ENCODE data around the gene CLSTN2.

Gene CLSTN2

DNA sequence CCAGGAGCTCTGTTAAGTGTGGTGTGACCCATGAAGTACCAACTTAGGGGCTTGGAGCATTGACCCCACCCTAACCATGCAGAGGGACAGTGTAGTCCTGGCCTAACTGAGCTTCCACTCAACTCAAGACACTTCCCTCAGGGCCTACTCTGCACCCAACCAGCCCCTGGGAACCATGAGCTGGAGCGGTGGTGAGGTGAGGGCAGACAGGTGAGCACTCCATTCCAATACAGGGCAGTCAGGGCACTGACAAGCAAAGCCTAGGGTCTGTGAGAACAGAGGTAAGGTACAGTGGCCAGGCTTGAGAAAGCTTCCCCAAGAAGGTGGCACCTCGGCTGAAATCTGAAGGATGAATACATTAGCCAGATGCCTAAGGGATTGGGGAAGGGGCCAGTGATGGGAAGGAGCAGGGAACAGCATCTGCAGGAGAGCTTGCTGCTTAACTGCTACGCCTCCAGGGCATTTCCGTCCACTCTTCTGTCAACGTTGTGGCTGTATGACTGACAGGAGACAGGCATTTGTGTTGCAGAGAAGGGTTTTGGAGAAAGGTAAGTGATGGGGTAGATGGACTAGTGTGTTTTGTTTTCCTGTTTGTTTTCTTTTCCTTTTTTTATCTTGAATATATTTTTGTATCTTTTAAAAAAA, 499.4 kb downstream of the CLSTN2 start:
- no peak for DNase-seq

DNA sequence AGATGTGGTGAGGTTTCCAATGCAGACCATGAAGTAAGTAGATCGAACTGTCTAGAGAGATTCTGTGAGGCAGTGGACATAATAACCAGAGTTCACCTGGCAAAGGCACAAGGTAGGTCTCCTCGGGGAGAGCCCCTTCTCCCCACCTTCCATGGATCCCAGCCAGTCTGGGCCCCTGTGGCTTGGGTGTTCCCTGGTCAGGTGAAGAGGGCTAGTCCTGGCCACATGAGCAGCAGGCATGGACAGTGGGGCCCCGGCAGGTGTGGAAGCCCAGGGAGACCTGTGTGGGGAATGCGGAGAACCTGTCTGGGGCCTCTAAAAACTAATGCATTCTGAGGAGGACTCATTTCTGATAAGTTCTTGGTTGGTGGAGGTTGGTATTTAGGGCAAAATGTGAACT, 501.4 kb downstream of the CLSTN2 start:
- DNase-seq = no peak

DNA sequence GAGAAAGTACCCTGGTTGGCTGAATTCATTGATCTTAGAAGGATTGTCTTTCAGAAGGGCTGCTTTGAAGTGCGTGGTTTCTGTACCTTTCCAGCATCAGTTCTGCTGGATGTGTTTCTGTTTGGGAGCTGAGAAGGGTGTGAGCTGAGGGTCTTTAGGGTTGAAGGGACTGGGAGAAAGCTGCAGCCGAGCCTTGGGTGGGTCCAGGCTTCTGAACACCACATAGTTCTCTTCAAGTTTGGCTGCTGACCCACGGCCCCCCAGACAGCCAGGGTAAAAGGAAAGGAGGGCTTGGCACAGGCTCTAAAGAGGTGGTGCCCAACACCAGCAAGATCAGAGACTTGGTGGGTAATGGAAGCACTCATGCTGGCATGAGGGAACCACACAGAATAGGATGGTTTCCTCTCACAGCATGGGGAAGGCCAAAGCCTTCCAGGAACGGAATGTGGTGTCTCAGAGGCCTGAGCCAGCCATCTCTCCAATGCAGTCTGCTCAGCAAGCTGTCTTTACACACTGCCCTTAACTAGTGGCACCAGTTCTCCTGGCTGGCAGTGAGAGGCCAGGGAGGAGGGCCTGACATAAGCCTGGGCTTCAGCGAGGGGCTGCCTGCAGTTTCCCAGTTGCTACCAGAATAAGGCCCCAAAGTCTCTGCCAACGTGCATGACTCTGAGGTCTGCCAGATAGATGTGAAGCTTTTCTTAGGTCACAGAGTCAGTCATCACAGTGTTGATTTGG, 503.9 kb downstream of the CLSTN2 start:
- no peak for DNase-seq

DNA sequence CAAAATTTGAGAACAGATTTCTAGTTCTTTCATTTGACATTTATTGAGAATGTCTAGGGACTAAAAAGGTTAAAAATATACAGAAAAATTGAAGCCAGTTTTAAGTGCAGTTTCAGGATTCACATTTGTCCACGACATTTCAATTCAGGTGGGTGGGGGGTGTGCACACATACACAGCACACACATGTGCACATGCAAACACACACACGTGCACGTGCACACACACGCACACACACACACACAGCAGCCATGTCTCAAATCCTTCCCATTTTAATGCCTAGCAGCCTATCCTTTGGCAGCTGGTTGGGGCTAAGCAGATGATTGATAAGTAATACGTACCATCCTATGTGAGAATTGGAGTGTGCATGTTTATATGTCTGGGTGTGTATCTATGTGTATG, 504.5 kb downstream of the CLSTN2 start:
- no peak for DNase-seq

DNA sequence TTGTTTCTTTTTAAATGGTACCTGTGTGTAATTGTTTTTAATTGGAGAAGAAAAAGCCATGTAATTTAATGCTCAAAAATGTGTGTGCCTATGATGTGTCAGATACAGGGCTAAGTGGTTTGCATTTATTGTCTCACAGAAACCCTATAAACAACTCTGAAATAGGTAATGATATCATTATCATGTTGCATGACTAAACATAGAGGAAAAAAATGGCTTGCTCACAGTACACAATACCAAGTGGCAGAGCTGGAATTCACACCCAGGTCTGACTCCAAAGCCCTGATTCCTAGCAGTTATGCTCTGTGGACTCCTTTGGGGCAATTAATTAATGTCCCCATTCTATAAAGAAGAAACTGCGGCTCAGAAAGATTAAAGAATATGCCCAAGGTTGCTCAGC, 505.5 kb downstream of the CLSTN2 start:
- DNase-seq = no peak

DNA sequence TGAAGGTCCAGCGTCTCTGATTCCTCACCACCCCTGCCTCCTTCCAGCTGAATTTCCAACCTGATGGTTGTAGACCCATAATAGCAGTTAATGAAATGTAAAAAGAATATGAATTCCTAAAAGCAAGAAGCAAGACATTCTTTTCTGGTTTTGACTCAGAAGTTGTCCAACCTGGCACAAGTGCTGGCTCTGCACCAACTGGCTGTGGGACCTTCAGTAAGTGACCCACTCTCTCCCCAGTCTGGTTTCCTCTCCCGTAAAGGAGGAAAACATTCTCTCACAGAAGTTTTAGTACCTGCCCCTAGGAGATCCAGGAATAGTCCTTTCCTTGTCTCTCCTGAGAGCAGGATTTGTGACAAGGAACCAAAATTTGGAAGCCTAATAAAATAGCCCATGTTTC, 506.0 kb downstream of the CLSTN2 start:
- no peak for DNase-seq

DNA sequence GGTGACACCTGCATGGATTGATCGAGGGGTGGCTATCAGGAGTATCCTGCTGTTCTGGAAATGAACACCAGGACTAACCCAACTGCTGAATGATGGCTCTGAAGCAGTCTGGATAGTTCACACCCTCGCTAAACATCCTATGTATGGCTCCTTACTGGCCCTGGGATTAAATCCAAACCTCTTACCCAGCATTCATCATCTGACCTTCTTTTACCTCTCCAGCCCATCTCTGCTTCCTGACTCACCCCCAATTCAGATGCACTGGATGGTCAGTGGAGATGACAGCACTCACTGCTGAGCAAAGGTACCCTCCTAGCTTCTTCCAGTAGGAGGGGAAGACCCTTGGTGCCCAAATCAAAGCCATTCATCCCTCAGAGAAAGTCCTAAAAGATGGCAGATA, 507.6 kb downstream of the CLSTN2 start:
- DNase-seq = no peak

DNA sequence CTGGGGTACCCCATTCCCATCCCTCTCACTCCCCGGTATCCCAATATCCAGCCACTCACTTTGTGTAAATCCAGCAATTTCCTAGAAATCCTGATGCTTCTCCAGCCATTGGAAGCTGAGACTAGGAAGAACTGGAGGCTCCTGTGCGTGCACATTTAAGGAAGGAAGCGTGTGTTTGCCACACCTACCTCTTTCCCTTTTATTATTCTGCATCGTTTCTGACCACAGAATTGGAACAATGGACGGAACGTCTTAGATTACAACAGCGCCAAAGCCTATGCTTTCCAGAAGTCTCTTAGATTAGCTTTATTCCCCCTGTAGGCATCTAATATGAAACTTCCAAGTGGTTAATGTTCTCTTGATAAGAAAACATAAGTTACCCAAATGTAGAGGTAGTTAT, 508.1 kb downstream of the CLSTN2 start:
- DNase-seq = no peak

DNA sequence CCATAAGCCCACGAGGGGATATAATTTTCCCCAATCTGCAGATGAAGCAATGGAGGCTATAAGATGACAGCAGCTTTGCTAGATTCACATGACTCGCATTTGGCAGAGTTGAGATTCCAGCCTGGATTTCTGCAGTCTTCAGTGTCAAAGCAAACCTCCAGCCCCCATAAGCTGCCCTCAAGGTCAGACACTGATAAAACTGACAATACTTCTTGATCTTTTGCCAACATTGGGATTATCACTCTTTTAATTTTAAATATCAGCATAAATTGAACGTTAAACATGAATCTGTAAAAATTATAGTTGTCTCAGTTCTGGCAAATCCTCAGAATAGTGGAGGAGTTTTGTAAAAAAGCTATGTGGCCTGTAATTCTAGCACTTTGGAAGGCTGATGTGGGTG, 508.8 kb downstream of the CLSTN2 start:
- DNase-seq = no peak

DNA sequence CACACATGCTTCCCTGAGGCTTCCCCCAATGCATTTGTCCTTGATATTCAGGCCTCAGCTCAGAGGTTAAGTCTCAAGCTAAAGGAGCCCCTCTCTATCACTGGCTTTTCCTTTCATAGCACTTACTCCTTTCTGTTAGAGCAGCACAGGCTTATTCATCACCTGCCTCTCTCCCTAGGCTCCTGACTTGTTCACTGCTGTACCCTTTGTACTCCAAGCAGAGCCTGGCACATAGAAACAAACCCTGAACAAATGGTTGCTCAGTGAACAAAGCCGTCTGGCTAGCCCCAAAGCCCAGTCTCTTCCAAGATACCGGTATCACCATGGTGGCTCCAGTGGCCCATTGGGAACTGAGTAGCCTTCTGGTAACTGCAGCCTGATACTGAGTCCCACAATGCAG, 511.7 kb downstream of the CLSTN2 start:
- no peak for DNase-seq

DNA sequence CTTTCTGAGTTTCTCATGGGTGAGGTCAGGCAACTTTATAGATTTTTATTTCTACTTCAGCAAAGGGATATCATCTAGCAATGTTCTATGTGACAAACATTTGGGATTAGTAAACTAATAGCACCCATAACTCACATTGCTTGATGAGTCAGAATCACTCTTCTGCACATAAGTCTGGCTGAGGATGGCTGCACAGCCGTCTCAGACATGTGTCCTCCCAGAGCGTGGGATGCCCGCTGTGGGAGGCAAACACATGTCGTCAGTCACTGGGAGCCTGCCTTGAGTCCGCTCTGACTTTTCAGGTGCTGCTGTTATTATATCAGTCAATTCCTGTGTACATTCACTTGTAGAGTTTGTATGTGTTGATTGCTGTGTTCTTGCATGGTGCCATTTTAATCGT, 512.2 kb downstream of the CLSTN2 start:
- DNase-seq = no peak

DNA sequence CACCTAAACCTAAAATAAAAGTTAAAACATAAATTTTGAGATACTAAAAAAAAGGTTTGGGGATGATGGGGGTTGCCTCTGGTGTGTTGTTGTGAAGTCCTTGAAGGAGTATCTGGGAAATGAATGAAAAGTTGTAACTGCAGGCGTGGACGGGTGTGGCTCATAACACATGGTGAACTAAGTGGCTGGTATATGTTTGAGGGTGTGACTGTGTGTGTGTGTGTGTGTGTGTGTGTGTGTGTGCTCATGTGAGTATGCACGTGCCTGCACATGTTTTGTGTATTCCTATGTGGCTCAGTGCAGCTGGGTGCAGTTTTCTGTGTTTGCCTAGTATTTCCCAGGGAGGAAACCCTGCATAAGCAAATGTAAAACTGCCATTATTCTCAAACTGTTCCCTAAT, 513.0 kb downstream of the CLSTN2 start:
- no peak for DNase-seq

DNA sequence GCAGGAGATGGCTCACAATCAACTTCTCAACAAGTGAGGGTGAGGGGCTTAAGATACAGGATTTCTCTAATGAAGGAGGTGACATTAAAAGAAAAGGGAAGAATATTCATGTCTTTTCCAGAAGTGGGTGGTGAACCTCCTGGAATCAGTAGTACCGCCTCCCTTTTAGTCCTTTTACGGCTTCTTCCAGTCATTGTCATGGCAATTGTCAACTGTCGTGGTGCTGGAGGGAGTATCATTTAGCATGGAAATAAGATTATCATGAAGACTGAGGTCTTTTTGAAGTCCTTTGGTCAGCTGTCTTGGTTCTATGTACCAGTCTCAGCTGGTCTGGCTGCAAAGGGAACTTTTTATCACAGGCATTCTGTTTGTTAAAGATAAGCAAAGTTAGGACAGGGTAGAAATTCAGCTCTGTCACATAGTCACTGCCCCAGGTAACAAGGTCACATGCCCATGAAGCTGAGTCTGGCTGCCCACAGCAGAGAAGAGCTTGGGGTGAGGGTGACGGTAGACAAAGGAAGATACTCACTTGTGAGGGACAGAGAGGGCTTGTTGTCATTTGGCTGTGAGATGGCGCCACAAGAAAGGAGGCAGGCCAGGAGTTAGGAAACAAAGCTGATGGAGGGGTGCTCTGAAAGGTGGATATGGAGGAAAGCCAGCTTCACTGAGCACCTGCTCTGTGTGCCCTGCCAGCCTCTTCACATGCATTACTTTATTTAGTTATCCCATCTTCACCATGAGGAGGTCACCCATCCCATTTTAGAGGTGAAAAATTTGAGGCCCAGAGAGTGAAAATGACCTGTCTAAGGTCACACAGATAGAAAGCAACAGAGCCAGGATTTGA, 514.6 kb downstream of the CLSTN2 start:
- DNase-seq = no peak

DNA sequence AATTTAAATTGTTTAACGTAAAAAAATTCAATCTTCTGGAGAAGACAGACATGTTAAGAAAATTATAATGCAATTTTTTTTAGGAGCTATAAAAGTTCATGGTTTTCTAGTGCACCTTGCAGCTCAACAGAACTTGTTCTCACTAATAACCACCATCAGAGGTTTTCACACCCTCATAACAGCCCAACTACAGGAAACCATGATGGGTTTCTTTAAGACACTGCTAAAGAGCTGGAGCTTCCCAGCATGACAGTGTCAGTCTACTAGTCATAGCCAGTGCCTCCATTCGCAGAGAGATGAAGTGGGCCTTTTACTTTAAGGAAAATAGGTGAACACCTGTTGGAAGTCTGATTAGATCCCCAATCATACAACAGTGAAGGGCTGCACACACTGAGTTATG, 518.8 kb downstream of the CLSTN2 start:
- DNase-seq = no peak

DNA sequence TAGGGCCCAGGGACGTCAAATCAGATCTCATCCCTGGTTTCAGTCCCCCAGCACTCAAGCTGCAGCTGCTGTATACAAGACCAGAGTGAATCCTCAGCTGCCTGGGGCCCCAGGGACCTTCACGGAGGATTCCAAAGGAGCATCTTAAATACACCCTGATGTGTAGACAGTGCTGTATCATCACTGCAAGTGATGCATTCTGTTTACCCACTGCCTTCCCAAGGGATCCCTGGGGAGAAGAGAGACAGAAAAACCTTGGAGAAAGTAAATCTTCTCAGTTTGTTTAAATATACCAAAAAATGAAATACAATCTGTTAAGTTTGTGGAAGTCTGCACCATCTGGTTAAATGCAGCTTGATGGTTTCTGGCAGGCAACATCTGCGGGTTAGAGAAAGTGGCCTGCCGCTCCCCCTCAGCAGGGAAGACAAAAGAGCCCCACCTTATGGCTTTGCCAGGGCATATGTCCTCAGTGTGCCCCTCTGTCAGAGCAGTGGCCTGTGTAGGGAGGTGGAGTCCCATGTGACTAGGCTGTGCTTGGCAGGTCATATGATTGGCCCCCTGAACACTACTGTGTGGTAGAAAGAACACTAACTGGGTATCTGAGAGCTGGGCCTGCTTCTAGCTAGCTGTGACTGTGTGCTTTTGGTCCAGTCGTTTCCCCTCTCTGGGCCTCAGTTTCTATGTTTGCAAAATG, 520.7 kb downstream of the CLSTN2 start:
- DNase-seq = no peak

DNA sequence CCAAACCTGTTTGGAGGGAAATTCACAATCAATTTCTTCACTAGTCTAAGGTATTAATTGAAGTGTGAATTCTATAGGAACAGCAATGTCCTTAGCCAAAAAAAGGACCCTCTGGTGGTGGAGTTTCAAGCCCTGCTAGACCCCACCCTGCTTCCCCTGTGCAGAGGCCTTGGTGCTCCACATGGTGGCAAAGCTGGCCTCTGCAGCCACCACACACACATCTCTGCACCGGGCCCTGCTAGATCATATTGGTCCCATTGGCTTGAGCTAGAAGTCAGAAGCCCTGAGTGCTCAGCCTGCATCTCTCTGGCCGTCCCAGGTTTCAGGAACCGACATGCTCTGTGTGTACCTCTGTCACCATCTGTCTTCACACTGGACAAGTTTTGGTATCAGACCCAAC, 522.0 kb downstream of the CLSTN2 start:
- no peak for DNase-seq

DNA sequence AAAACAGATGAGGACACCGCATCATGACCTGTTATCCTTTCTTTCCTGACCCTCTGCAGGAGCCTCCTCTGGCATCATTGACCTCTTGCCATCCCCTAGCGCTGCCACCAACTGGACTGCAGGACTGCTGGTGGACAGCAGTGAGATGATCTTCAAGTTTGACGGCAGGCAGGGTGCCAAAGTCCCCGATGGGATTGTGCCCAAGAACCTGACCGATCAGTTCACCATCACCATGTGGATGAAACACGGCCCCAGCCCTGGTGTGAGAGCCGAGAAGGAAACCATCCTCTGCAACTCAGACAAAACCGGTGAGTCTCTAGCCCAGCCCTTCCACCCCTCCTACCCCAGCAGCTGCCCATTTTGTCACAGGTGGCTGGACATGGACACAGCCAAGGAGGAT, 524.5 kb downstream of the CLSTN2 start:
- no peak for DNase-seq

DNA sequence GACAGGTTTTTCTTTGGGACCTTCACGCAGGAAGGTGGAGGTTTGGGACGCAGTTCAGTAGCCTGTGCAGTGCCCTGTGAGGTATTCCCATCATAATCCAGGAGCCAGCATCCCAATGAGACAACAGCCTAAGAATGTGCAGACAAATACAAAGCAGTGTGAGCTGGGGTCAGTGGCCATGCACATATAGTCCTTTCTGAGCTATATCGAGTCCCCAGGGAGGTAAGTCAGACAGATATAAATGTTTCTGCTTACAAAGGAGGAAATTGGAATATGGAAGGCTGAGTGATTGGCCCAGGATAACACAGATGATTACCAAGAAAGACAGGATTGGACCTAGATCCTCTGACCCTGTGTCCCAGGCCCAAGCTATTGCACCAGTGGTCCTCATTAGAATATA, 526.3 kb downstream of the CLSTN2 start:
- no peak for DNase-seq

DNA sequence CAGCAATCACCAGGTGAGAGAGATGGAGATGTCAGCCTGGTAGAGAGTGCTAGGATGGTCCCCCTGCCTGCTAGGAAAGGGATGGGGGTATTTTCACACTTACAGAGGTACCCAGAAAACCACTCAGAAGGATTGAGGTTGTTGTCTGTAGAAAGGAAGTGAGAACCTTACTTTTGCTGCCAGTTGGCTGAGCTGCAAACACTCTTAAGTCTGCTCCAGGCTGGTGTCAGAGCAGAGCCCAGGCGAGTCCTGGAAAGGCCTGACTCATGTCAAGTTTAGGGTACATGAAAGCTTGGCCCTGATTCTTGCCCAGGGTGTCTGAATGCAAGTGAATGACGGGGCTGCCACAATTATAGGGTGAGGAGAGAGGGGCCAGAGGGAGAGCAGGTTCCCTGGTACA, 528.4 kb downstream of the CLSTN2 start:
- DNase-seq = no peak

DNA sequence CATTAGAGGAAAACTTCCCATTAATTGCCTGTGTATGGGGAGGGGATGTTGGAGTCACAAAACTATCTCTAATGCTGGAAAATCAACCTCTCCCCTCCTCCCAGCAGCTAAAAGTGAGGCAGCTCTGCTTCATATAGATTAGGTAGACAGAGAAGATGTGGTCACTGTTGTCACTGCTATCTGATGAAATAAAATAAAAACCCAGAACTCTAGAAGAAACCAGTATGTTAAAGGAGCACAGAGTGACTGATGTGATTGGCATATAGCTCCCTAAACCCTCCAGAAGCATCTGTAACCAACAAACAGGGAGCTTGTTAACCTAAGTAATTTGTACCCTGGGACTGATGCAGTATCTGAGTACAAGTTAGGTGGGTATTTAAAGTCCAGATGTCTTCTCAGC, 531.0 kb downstream of the CLSTN2 start:
- DNase-seq = no peak

DNA sequence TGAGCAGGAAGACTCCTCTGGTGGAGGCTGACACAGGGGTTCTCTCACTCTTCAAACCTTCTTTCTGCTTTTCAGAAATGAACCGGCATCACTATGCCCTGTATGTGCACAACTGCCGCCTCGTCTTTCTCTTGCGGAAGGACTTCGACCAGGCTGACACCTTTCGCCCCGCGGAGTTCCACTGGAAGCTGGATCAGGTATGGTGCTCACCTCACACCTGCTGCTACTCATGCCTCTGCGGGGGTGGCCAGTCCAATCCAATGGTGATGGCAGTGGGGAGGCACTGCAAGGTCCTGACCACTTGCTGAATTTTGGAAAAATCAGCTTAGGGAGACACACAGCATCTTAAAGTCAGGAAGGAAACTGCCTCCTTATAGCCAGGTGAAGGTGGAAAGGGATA, 531.5 kb downstream of the CLSTN2 start:
- no peak for DNase-seq

DNA sequence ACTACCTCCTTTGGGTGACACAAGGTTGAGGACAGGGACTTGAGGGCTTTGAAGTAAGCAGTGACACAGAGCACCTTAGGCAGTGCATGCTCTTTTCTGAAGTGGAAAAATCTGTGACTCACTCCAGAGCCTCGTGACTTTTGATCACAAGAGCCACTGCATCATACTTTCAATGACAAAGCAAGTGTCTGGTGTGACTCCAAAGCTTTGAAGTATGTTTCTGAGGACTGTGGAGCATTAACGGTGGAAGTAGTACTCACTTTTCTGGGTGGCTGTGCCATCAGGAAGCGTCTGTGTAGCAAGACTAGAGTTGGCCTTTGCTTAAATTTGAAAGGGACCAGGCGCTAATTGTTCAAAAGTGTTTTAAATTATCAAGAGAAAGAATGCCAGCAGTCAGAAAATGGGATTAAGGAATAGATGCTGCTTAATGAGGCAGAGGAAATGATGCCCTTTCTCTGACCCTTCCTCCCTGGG, 532.2 kb downstream of the CLSTN2 start:
- DNase-seq = no peak

DNA sequence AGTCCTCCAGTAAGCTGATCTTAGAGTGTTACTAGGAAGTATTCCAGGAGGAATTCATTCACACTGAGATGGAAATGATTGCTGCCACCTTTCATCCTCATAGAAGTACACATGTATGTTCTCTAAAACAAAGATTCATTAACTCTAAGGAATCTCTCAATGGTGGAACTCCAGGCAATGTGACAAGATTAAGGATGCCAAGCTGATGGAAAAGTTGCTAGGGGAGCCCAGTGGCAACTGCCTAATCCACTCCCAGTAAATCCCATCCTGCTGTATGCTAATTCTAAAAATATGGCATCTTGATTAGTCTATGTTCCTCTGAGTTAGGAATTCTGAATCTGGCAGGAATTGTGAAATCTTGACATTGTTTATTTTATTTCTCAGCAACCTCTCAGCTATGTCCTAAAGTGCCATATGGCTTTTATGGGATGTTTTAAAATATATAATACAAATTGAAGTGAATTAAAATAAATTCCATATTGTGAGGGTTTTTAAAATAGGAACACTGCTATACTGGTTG, 532.9 kb downstream of the CLSTN2 start:
- no peak for DNase-seq
